ENCODE results near the gene C20orf96.

Gene C20orf96

DNA sequence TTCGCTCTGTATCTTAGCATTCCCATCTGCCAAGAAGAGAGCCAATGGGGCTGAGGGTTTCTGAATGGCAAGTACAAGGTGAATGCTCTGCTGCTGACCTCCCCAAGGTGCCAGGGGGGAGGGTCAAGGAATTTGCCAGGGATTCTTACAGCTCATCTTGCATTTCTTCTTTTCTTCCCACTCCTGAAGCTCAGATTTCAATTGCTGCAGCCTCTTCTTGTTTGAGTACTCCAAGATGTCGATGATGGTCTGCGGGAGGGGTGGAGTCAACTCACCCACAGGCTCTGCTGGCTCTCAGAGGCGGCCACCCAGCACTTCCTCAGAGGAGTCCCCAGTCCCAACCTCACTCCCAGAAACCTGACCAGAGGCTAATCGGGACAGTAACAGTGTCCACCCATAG is 12.4 kb downstream of the C20orf96 start:
- TF ChIP-seq, protein P1, sequence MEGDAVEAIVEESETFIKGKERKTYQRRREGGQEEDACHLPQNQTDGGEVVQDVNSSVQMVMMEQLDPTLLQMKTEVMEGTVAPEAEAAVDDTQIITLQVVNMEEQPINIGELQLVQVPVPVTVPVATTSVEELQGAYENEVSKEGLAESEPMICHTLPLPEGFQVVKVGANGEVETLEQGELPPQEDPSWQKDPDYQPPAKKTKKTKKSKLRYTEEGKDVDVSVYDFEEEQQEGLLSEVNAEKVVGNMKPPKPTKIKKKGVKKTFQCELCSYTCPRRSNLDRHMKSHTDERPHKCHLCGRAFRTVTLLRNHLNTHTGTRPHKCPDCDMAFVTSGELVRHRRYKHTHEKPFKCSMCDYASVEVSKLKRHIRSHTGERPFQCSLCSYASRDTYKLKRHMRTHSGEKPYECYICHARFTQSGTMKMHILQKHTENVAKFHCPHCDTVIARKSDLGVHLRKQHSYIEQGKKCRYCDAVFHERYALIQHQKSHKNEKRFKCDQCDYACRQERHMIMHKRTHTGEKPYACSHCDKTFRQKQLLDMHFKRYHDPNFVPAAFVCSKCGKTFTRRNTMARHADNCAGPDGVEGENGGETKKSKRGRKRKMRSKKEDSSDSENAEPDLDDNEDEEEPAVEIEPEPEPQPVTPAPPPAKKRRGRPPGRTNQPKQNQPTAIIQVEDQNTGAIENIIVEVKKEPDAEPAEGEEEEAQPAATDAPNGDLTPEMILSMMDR (IDR thresholded peaks at IDR 0.05; ENCODE audit: borderline replicate concordance, insufficient read depth, low read depth, low read length) = no peak
- H3K4me3 ChIP-seq (ENCODE audit: low read depth, low read length) = no peak overlapping the region

DNA sequence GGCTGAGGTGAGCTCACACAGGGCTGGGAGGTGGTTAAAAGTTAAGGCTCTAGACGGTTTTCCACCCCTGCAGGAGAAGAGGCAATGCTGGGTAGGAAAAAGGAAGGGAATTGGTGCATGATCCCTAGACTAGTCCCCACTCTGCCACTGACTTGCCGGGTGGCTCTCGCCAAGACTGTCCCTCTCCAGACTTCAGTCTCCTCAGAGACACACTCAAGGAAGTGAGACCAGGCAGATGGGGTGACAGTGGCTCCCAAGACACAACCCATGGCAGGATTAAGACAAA is 13.1 kb downstream of the C20orf96 start:
- H3K4me3 ChIP-seq (ENCODE audit: low read depth, low read length) = no peak overlapping the region
- TF ChIP-seq, protein P1 (IDR thresholded peaks at IDR 0.05; ENCODE audit: borderline replicate concordance, insufficient read depth, low read depth, low read length) = no peak

DNA sequence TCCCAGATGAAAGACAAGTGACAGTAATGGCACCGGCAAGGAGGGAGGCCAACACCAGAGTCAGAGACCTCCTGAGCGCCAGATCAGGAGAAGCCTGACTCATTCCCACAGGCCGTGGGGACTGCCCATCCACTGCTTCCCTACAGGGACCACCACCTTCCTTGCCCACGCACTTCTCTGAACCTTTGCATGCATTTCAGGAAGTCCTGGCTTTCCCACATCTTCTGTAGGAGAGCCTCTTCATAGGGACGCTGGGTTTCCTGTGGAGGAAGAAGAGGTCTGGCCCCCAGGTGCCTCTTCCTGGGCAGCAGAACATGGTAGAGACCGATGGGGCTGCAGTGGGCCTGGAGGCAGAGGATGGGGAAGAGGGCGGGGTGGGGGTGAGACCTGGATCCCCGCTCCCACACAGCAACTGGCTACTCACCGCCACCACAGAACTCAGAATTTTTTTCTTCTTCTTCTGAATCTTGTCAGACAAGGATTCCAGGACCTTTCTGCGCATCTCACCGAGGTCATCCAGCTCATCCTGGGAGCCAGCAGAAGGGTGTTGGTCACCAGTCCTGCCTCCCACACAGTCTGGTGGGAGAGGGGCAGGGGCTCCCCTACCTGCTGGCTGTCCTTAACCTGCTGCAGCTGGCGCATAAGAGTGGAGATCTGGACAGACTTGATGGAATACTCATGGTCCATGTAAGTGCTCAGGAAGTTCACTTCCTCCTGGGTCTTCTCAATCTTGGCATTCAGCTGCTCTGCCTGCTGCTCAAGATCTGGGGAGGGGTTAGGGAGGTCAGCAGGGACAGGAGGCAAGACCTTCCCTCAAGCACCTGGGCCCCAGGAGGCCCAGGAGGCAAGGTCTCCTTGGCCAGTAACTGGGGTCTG is 13.7 kb downstream of the C20orf96 start:
- TF ChIP-seq, protein P1 (IDR thresholded peaks at IDR 0.05; ENCODE audit: borderline replicate concordance, insufficient read depth, low read depth, low read length) = no peak
- no peak overlapping the region for H3K4me3 ChIP-seq (ENCODE audit: low read depth, low read length)

DNA sequence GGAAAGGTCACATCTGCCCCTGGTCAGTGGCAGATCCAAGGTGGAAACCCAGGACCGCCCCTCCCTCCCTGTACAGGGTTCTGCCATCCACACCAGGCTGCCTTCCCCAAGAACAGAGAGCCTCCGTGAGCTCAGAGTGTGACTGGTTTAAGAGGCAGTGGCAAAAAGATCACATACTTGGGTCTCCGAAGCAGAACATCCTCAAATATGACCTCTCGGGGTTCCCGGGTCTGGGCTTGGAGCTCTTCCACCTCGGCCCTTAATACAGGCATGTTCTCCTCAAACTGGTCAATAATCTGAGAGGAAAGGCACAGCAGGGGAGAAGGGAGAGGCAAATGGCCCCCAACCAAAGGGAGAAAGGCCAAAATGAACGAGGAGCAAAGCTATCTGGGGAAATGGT is 14.8 kb downstream of the C20orf96 start:
- TF ChIP-seq, protein P1 (IDR thresholded peaks at IDR 0.05; ENCODE audit: borderline replicate concordance, insufficient read depth, low read depth, low read length) = no peak
- no peak overlapping the region for H3K4me3 ChIP-seq (ENCODE audit: low read depth, low read length)

DNA sequence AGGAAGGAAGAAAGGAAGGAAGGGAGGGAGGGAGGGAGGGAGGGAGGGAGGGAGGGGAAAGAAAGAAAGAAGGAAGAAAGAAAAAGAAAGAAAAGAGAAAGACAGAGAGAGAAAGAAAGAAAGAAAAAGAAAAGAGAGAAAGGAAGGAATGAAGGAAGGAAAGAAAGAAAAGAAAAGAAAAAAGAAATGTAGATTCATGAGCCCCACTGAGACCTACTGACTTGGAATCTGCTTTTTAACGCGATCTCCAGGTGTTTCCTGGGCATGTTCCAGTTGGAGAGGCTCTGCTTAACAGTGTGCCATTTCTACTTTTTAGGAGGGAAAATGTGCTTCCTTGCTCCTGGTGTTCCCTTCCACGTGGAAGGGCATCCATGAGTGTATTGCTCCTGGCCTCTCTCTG is 16.7 kb downstream of the C20orf96 start:
- TF ChIP-seq, protein P1 (IDR thresholded peaks at IDR 0.05; ENCODE audit: borderline replicate concordance, insufficient read depth, low read depth, low read length) = no peak
- H3K4me3 ChIP-seq (ENCODE audit: low read depth, low read length) = no peak overlapping the region

DNA sequence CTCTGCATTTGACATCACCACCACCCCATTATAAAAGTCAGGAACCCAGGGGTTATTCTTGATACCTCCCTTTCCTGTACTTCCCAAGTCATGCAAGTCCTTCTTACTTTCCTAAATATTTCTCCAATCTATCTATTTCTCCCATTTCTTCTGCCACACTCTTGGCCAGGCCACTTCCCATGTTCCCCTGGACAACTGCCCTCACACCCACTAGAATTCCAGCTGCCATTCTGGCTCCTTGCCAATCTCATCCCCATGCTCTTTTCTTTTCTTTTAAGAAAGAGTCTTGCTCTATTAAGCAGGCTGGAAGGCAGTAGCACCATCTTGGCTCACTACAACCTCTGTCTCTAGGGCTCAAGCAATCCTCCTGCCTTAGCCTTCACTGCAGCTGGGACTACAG is 17.8 kb downstream of the C20orf96 start:
- no peak overlapping the region for H3K4me3 ChIP-seq (ENCODE audit: low read depth, low read length)
- TF ChIP-seq, protein P1 (IDR thresholded peaks at IDR 0.05; ENCODE audit: borderline replicate concordance, insufficient read depth, low read depth, low read length) = no peak

DNA sequence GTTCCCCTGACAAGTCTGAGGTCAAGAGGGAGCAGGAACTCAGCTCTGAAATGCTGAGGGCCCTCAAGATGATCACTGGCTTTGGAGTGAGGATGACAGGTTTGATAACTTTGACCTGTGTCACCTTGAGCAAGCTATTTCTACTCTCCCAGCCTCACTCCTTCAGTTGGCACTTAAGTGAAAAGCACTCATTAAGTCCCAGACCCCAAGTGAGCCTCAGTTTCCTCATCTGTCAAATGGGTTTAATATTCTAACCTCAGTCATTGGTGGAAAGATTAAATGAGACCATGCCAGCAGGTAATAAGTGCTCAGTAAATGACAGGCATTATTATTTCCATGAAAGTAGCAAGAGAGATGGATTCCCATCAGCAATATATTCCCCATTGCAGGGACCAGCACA is 19.0 kb downstream of the C20orf96 start:
- TF ChIP-seq, protein P1 (IDR thresholded peaks at IDR 0.05; ENCODE audit: borderline replicate concordance, insufficient read depth, low read depth, low read length) = no peak
- H3K4me3 ChIP-seq (ENCODE audit: low read depth, low read length) = no peak overlapping the region

Measured in GM12875 (cell line).